HG03558 (cell line): ENCODE results near the gene DNAJC11.

Experiments used
- ATAC-seq: cut with Tn5 transposase; IDR thresholded peaks from one replicate; pipeline ENCODE4 v1.9.1; 2021; ENCODE audit warnings: moderate number of reproducible peaks; ENCODE audit not compliant: unreplicated experiment; ENCODE audit errors: extremely low read depth

DNAJC11 gene

DNA sequence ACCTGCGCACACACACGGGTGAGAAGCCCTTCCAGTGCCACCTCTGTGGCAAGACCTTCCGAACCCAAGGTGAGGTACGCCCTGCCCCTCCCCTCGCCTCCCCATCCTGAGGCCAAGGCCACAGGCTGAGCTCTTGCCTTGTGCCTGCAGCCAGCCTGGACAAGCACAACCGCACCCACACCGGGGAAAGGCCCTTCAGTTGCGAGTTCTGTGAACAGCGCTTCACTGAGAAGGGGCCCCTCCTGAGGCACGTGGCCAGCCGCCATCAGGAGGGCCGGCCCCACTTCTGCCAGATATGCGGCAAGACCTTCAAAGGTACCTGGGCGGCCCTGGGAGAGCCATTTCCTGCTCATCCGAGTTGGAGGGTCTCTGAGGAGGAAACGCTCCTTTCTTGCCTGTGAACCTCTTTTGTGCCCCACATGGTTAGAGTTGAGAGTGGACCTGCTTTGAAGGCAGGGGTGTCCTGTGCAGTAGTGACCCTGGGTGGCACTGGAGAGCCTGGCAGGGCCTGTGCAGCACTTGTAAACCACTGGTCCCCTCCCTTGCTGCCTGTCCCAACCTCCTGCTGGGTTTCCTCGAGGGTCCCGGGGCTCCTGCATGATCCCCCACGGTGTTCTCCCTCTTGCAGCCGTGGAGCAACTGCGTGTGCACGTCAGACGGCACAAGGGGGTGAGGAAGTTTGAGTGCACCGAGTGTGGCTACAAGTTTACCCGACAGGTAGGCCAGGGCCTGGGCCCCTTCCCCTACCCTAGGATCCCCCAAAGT lies 113.3 kb downstream of the DNAJC11 start:
- no peak for ATAC-seq

- ATAC-seq, result no peak
Measured at GRCh38 chr1:6587261-6588005, 114.2 kb downstream of the DNAJC11 start.

DNA sequence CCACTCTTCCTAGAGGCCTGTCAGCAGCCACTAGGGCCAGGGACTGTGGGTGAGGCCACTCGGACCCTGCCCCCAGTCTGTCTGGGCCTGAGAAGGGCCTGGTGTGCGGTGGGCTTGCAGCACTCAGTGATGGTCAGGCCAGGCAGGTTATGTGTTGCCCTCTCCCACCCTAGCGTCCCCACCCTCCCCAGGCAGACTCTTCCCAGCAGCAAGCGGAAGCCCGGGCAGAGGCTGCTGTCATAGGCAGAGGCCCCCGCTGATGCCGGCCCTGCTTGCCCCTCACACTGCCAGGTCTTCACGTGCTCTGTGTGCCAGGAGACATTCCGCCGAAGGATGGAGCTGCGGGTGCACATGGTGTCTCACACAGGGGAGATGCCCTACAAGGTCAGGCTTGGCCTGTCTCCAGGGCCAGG lies 115.2 kb downstream of the DNAJC11 start:
- ATAC-seq, result no peak

DNA sequence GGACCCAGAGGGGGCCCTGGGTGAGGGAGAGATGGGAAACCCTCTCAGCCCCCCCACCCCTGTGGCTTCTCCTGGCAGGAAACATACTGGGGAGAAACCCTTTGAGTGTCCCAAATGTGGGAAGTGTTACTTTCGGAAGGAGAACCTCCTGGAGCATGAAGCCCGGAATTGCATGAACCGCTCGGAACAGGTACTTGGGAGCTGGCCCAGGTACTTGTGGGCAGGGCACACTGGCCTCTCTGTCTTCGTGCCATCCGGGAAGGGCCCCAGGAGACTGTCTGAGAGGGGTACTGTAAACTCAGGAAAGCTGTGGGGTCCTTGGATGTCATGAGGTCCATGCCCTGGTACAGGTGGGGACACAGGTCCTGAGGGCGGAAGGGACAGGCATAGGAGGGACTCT lies 115.8 kb downstream of the DNAJC11 start:
- no peak for ATAC-seq

- ATAC-seq, result no peak
Measured at GRCh38 chr1:6585081-6585722, 116.4 kb downstream of the DNAJC11 start.
